ENCODE results near the gene KBTBD8.

Gene KBTBD8, protein sequence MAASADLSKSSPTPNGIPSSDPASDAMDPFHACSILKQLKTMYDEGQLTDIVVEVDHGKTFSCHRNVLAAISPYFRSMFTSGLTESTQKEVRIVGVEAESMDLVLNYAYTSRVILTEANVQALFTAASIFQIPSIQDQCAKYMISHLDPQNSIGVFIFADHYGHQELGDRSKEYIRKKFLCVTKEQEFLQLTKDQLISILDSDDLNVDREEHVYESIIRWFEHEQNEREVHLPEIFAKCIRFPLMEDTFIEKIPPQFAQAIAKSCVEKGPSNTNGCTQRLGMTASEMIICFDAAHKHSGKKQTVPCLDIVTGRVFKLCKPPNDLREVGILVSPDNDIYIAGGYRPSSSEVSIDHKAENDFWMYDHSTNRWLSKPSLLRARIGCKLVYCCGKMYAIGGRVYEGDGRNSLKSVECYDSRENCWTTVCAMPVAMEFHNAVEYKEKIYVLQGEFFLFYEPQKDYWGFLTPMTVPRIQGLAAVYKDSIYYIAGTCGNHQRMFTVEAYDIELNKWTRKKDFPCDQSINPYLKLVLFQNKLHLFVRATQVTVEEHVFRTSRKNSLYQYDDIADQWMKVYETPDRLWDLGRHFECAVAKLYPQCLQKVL

DNA sequence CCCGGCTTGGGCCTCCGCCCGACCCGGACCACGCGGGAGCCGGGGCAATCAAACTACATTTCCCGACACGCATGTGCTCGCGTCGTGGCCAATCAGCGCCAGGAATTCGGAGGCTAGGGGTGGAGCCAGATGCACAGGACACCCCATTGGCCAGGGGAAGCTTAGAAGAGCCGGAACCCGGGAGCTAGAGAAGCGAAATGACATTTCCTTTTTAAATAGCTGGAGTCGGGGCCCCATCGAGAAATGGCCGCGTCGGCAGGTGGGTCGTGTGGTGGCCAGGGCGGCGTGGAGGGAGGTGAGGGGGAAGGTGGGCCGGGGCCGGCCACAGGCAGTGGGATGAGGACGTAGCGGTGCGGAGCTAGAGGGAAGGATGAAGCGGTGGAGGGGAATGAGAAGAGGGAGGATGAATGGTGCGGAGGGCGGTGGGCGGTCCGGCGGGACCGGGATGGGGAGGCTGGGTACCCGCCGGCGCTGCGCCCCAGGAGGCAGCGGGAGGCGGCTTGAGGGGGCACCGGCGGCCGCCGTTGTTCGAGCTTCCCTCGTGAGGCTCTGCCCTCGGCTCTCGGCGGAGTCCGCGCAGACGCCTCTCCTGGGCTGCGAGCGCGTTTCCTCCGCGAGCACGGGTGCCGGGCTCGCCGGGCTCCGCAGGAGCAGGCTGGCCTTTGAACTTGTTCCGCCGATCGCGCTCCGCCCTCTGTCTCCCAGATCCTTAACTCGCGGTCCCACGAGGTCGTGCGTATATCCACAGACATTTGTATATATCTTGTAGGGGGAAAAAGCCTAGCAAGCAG is at the start of gene KBTBD8:
Gene KBTBD8, plus strand, starts transcription at position 195 of the 791 bp plus-strand sequence. Its CDS starts 49 bp downstream, at position 244.
- peak; percentile 89 to 94 for DNase-seq (ENCODE audit: low read depth in 2 of 2)

DNA sequence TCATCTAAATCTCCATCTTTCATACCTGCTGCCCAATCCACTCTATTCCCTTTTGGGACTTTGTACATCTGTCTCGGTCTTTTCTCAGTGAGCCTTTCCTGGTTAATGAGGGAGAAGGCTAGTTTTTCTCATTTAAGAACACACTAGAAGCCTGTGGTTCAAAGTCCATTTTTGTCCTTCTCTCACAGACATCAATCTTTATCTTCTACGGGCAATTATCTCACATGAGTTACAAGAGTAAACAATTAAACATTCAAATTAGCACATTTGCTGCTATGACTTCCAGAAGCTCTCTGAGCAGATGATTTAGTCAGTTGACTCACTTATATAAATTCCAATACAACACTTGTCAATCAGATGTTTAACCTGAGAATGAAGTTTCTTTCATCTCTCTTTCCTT is 49.3 kb upstream of the KBTBD8 start:
- no peak for DNase-seq (ENCODE audit: low read depth in 2 of 2)

DNA sequence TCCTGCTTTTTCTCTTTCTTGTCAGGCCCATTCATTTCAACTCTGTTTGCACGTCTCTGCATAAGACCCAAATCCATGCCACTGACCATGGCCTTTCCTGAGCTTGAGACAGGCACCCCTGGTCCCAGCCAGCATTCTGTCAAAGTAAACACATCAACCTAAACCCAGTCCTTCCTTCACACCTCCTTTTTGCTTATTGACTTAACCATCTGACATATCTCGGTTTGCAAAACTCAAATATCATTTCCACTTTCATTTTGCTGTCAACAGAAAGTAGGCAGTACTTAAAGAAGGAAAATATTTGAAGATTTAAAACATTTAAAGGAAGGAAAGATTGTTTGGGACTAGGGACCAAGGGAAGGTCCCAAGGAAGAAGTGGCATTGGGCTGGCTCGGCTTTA is 48.2 kb upstream of the KBTBD8 start:
- no peak for DNase-seq (ENCODE audit: low read depth in 2 of 2)

DNA sequence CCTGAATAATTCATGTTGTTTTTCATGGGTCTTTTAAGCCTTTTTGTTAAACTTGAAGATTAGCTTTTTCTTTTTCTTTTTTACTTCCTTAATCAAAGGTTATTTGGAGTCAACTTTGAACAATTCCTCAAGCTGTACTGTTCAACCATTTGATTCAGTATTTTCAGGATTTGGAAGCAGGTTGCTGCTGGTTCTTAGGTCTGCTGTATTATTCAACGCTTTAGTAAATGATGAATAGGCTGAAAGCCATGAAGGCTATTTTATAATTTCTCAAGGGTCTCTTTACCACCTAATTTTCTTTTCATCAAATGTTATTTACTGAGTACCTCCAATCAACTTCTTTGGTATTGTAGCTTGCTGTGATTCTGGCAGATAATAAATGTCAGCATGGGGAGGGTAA is 45.8 kb upstream of the KBTBD8 start:
- no peak for DNase-seq (ENCODE audit: low read depth in 2 of 2)

DNA sequence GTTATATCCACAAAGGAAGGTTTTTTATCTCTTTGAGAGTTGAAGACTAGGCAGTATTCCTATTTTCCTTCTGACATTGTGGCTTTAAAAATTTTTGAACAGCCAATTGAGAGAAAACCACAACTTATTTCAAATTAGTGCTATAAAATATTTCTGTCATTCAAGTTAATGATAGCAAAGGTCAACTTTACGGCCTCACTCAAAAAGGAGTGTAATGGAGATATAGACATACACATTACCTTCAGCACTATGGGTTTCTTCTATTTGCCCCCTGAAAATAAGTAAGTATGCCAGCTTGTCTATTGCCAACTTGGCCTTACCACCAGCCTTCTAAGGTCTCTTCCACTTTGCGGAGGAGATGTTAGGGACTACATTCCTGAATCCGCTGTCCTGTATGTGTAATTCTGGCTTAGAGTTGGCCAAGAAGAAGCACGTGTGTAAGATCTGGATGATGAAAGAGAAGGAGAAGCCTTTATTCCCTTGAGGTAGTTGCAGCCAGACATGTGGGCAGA is 44.1 kb upstream of the KBTBD8 start:
- no peak for DNase-seq (ENCODE audit: low read depth in 2 of 2)

DNA sequence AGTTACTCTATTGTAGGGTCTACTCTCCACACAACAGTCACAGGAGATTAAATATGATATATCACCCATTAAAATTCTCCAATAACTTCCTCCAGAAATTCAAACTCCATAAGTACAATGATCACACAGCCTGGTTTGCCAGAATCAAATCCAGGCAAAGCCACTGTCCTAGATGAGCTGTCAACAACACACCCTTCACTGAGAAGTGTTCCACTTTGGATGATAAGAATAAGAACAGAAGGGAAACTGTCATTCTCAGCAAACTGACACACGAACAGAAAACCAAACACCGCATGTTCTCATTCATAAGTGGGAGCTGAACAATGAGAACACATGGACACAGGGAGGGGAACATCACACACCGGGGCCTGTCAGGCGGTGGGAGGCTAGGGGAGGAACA is 41.4 kb upstream of the KBTBD8 start:
- no peak for DNase-seq (ENCODE audit: low read depth in 2 of 2)

DNA sequence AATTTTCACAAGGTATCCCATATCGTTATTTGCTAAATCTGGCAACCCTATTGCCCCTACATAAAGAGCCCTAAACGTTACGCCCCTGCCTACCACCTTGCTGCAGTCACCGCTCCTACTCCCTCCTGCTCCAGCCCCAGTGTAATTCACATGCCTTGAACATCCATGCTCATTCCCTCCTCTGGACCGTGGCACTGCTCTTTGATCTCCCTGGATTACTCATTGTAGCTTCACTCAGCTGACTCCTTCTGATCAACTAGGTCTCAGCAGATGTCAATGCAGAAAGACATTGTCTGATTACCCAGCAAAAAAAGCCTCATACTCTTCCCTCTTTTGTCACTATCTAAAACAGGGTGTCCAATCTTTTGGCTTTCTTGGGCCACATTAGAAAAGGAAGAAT is 40.7 kb upstream of the KBTBD8 start:
- no peak for DNase-seq (ENCODE audit: low read depth in 2 of 2)

DNA sequence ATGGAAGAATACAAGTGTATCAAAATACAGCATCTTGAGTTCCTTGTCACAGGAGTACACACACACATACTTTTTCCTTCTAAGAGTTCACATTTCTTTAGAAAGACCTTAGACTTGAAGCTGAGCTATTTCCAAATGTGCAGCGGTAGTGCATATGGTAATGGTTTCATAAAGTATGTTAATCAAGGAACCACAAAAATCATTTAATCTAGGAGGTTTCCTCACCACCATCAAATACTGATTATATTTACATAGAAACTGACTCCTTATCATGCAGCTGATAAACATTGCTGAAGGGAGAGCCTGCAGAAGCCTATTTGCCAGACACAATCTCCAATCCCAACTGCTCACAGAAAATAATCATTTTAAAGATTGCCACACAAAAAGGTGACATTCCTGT is 40.0 kb upstream of the KBTBD8 start:
- DNase-seq (ENCODE audit: low read depth in 2 of 2), result no peak

DNA sequence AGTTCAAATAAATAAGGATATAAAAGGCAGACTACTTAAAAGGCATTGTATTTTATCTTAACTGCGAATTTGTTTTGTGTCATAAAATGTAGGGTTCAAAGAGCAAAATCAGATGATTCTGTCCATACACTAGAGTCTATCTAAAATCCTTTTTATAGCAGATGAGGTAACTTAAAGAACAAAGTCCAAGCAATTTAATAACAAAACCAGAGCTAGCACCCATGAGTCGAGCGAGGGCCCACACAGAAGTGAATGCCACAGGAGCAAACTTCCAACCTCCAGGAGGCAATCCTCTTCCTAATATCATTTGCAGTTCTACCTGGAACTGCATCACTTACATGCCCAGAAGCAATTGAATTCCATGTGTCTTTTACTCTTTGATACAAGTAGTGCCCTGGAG is 35.4 kb upstream of the KBTBD8 start:
- DNase-seq (ENCODE audit: low read depth in 2 of 2), result no peak

DNA sequence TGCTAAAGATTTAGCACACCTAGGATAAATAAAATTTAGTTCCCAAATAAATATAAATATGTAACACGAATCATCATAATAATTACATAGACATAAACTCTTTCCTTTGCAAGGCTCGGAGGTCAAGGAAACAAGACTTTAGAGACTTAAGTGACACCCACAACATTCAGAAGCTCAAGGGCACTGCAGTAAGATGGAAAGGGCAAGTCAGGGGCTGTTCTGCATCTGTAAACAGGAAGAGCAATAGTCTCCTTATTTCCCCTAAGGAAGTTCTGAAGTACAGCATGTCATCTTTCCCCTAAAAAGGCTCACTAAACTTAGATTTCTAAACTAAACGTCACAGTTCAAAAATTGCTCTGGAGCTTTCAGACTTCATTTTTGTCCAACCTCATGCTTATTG is 26.9 kb upstream of the KBTBD8 start:
- DNase-seq (ENCODE audit: low read depth in 2 of 2), result no peak

DNA sequence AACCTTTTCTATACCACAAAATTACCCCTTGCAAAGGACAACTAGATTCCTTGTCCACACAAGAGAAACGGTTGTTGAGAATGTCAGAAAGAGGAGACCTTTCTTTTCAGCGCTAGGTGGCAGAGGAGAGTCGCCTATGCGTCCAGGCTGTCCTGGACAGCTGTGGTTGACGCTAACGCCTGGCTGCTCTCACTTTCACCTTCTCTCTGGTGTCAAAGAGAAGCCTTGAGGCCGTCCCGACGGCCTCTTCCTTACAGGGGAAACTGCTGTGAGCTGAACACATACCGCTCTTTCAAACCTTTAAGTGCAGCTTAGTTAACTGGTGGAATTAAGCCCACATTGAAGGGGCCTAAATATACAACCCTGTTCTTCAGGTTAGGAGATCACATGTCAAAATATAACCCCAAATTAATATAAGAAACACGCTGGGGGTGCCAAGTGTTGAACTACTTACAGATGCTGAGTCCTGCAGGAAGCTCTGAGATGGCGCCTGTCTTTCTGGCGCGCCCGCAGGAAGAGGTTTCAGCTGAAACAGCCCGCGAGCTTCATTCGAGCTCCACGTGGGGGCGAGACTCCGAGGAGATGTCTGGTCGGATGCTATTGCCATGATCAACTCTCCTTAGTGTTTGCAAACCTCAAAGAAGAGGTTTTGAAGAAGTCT is 26.1 kb upstream of the KBTBD8 start:
- DNase-seq (ENCODE audit: low read depth in 2 of 2), result peak; percentile 32 to 55

DNA sequence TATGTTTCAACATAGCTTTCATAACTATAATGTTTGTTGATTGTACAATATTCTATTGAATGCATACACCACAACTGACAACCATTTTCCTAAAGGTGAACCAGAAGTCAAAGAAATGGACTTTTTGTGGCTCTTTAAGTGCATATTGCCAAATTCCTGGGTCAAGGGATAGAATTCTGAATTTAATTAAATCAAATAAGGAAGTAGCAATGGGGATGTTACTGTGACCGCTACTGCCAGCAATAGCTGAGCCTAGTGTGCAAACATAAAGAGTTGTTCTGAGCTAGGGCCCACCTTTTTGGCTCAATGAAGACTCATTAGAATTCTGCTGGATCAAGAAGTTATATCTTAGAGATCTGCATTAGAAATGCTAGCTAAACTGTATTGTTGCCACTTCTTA is 17.3 kb upstream of the KBTBD8 start:
- DNase-seq (ENCODE audit: low read depth in 2 of 2), result no peak

DNA sequence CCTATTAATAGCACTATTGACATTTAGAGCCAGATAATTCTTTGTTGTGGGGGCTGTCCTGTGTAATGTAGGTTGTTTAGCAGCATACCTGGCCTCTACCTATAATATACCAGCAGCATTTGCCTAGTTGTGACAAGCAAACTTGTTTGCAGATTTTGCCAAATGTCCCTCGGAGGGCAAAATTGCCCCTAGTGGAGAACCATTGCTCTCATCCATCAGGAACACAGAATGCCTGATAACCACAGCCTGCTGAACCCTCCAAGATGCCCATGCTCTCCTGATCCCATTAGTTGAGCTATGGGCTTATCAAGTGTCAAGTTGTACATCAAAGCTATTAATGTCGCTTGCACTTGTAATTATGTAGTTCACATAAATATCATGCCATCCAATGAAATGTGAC is 15.0 kb upstream of the KBTBD8 start:
- no peak for DNase-seq (ENCODE audit: low read depth in 2 of 2)

DNA sequence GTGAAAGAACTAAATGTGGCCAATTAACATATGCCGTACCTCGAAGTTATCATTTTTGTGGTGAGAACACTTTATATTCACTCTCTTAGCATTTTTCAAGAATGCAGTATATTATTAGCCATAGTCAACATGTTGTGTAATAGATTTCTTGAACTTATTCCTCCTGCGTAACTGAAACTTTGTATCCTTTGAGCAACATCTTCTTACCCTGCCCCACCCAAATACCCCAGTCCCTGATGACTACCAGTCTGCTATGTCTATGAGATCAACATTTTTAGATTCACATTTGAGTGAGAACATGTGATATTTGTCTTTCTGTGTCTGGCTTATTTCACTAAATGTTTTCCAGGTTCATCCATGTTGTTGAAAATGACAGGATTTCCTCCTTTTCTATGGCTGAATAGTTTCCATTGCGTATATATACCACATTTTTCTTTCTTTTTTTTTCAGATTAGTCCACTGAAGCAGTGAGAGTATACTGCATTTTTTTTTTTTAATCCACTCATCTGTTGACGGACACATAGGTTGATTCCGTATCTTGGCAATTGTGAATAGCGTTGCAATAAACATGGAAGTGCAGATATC is 12.7 kb upstream of the KBTBD8 start:
- DNase-seq (ENCODE audit: low read depth in 2 of 2), result no peak

DNA sequence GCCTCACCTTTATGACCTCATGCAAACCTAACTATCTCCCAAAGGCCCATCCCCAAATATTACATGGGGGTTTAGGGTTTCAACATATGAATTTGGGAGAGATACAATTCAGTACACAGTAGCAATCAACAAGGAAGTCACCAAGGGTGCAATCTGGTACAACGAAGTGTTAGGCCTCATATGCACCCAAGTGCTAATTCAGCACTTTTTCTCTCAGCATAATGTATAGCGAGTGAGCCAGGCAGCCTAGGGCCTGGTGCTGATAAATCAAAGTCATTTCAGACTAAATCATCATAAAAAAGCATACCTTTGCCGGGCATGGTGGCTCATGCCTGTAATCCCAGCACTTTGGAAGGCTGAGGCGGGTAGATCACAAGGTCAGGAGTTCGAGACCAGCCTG is 11.7 kb upstream of the KBTBD8 start:
- DNase-seq (ENCODE audit: low read depth in 2 of 2), result no peak

DNA sequence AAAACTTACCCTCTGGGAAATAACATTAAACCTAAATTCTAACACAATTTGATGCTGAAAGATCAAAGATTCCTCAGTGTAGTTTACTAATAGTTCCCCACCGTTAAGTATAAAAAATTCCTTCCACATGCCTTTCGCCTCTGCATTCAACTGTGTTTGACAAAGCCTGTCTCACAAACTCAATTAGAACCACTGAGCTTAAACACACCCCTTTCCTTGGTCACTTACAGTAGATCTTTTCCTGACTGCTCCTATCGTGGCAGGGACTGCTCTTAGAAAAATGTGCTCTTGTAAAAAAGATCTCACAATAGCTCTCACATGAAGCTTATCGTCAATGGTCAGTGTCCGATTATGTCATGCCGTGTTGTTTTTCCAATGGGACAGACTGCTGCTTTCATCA is 8.9 kb upstream of the KBTBD8 start:
- DNase-seq (ENCODE audit: low read depth in 2 of 2), result no peak

DNA sequence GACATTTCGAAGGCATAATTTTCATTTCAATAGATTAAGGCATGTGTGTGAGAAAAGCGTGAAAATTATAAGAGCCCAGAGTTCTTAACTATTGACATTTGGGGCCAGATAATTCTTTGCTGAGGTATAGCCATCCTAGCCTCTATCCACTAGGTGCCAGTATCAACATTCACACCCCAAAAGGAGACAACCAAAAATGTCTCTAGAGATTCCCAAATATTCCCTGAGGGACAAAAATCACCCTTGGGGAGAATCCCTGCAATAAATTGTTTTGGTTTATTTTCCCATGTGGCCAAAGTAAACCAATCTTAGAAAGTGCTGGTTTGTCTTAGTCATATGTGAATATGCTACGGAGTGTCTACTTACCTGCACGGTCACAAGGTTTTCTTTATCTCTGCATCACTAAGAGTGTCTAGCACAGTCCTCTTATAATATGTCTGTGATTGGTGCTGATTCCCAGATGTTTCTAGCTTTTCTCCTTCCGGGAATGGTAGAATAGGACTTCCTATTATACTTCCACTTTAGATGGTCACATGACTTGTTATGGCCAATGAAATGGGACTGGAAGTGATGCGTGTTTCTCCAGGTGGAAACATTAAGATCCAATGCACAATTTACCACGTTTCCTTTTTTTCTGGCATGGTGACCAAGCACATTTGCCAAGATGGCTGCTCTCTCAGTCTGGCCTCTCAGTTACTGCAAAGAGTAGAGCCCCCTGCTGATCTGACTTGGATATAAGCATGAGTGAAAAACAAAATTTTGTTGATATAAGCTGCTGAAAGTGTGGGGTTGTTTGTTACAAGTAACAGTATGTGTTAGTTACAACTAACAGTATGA is 8.0 kb upstream of the KBTBD8 start:
- DNase-seq (ENCODE audit: low read depth in 2 of 2), result no peak

DNA sequence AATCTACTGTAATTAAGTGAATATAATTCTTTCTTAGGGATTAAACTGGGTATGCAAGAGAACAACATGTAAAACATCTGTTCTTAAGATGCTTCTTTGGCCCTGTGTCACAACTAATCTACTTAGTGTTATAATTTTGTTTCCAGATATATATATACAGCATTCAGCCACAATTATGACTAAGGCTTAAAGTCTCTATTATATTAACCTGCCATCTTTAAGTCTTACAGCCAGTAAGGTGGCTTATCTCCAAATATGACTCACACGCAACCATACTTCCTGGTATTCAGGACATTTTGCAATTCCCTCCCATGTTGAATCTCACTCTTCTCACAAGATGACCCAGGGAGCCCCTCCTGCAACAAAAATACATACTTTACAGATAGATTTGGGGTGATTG is 6.6 kb upstream of the KBTBD8 start:
- DNase-seq (ENCODE audit: low read depth in 2 of 2), result no peak

DNA sequence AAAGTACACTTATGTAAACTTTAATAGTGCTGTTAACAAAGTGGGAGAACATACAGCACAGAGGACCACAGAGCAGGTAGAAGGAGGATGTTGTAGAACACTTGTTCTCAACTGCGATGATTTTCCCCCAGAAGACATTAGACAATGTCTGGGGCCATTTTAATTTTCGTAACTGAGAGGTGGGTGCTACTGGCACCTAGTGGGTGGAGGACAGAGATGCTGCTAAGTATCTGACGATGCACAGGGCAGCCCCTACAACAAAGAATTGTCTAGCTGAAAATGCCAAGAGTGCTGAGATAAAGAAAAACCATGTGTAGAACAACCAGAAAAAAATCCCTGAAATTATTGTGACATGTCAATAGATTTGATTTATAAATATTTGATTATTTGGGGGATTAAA is 5.0 kb upstream of the KBTBD8 start:
- no peak for DNase-seq (ENCODE audit: low read depth in 2 of 2)

DNA sequence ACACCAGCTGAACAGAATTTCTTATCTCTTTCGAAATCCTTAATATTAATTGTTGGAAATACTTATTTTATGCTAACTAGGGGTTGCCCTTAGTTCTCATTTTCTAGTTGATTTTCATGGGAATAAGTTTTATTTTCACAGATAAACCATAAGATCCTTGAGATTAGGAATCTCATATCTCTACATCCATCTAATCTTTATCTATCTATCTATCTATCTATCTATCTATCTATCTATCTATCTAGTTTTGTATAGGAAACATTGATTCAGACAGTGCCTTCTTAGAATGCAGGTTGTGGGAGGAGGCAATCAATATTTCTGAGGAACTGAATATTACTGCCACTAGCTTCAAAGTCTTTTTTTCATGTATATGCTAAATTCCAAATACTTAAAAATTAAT is 3.5 kb upstream of the KBTBD8 start:
- no peak for DNase-seq (ENCODE audit: low read depth in 2 of 2)

DNA sequence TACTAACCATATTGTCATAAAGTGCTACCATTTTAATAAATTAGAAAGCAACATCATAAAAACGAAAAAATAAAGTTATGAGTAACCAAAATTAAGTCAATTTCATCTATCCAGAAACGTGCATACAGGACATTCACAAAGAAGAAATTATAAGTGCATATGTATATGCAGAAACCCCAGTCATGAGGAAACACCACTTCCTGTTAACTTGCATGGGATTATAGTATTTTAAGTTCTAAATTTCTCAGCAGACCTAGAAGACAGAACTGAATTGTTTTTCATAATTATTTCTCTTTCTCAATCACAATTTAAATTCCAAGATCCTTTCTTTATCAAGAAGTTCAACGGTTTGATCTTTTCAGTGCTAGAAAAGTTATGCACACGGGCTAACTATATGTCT is 1.4 kb upstream of the KBTBD8 start:
- DNase-seq (ENCODE audit: low read depth in 2 of 2), result no peak

Measured in stimulated activated CD4-positive, alpha-beta T cell treated with anti-CD3 and anti-CD28 coated beads, Interleukin-1b, Interleukin-23, amount 100 ng/mL, for 4 hours (primary cell).